HepG2 (cell line): Measurements from ENCODE around the gene MAN2A1. TPM values are rescaled to one million over a fixed set of nuclear protein-coding genes. Genes with fewer than 3 reads are reported as not detected.

Experiments used
- ATAC-seq: fragments of 200-7000 bp; cut with Tn5 transposase; 3 replicates; pipeline ENCODE4 v1.9.1; 2020; ENCODE audit warnings: mild to moderate bottlenecking, moderate library complexity
- BruUV-seq: library from RNA; stranded (reverse); fragments of 400-500 nt; replicated peaks from 2 replicates; lab custom pipeline; 2021; lab: Mats Ljungman, UMichigan
- CTCF ChIA-PET: fragments of 300-600 bp; formaldehyde crosslinking; extraction: SDS; loops from one replicate; lab custom pipeline; 2021; ENCODE audit warnings: low total read pairs, inconsistent platforms, low intra/inter-chr PET ratio; lab: Yijun Ruan, JAX
- POLR2A ChIA-PET: fragments of 350-600 bp; sonication (Branson Sonifier 250); formaldehyde crosslinking; loops from one replicate; lab custom pipeline; 2020; ENCODE audit warnings: antibody characterized with exemption, inconsistent platforms; lab: Yijun Ruan, JAX
- DNase-seq: peaks from one replicate; pipeline ENCODE4 v3.0.0-alpha.2; 2015; ENCODE audit warnings: low spot score
- FAIRE-seq: peaks from 3 replicates; lab custom pipeline; 2011; peaks lifted over from hg19 to GRCh38; lab: Jason Lieb, UNC
- H2AFZ ChIP-seq: one replicate; pipeline ENCODE4 v1.6.1; 2011; ENCODE audit warnings: low read length, inconsistent platforms
- H3K27ac ChIP-seq: fragments of 300-600 bp; 3 replicates; pipeline ENCODE4 v1.8.0; 2011; ENCODE audit warnings: mixed run types, mild to moderate bottlenecking, mixed read lengths, low read length, inconsistent platforms; ENCODE audit not compliant: insufficient read depth; ENCODE audit errors: extremely low read length
- H3K27me3 ChIP-seq, 2 experiments: fragments of 200-600 bp in 1 of 2; 2 replicates in 1 of 2; 3 replicates in 1 of 2; pipeline versions ENCODE4 v1.6.0 to v1.8.0; 2011; ENCODE audit warnings: low read length in 2 of 2, mild to moderate bottlenecking in 2 of 2, moderate library complexity in 2 of 2, inconsistent platforms in 1 of 2; ENCODE audit not compliant: insufficient read depth in 2 of 2, control insufficient read depth in 1 of 2
- H3K36me3 ChIP-seq, 2 experiments: fragments of 200-600 bp in 1 of 2; replicated peaks in 1 of 2; 2 replicates in 1 of 2; 3 replicates in 1 of 2; pipeline versions ENCODE4 v1.5.1 to v1.8.0; 2011; ENCODE audit warnings: low read length in 2 of 2, inconsistent platforms in 1 of 2; ENCODE audit not compliant: insufficient read depth in 2 of 2, control insufficient read depth in 1 of 2
- H3K4me1 ChIP-seq: 2 replicates; pipeline ENCODE4 v1.5.1; 2012; ENCODE audit warnings: low read length, inconsistent platforms; ENCODE audit not compliant: insufficient read depth
- H3K4me2 ChIP-seq: 2 replicates; pipeline ENCODE4 v1.6.0; 2011; ENCODE audit warnings: low read depth, low read length, inconsistent platforms
- H3K4me3 ChIP-seq, 3 experiments: fragments of 200-600 bp in 1 of 3; sonication (generic), shearing (Covaris generic) in 1 of 3; replicated peaks in 1 of 3; 2 replicates each; pipeline ENCODE4 v1.5.1; 2011 to 2016; ENCODE audit warnings: low read length in 3 of 3, inconsistent platforms in 2 of 3, low read depth in 2 of 3, mild to moderate bottlenecking in 2 of 3, control low read depth in 1 of 3, mixed read lengths in 1 of 3; ENCODE audit not compliant: insufficient read depth in 1 of 3
- H3K79me2 ChIP-seq: one replicate; pipeline ENCODE4 v1.6.1; 2011; ENCODE audit warnings: low read length, inconsistent platforms; ENCODE audit not compliant: insufficient read depth
- H3K9ac ChIP-seq: 2 replicates; pipeline ENCODE4 v1.6.0; 2011; ENCODE audit warnings: mild to moderate bottlenecking, low read depth, low read length, inconsistent platforms; ENCODE audit not compliant: insufficient read depth
- H3K9me3 ChIP-seq: 2 replicates; pipeline ENCODE4 v1.5.1; 2012; ENCODE audit warnings: mild to moderate bottlenecking, low read length
- H4K20me1 ChIP-seq: 2 replicates; pipeline ENCODE4 v1.6.0; 2011; ENCODE audit warnings: inconsistent platforms, mild to moderate bottlenecking, low read length, moderate library complexity; ENCODE audit not compliant: insufficient read depth
- CENPX ChIP-seq: sonication (generic); formaldehyde crosslinking; IDR thresholded peaks from 2 replicates; pipeline ENCODE4 v1.9.0; 2021; ENCODE audit warnings: mild to moderate bottlenecking, missing genetic modification reagents, moderate library complexity
- ETV6 ChIP-seq: sonication (generic); formaldehyde crosslinking; conservative IDR thresholded peaks from 2 replicates; pipeline ENCODE4 v1.4.0; 2020; ENCODE audit warnings: missing genetic modification reagents
- GMEB2 ChIP-seq: IDR thresholded peaks from 2 replicates; pipeline ENCODE4 v1.6.1; 2016; ENCODE audit warnings: missing biosample characterization, missing genetic modification reagents, low read depth
- GPBP1L1 ChIP-seq: sonication (generic); formaldehyde crosslinking; IDR thresholded peaks from 2 replicates; pipeline ENCODE4 v1.5.0; 2020; ENCODE audit warnings: mild to moderate bottlenecking, missing genetic modification reagents
- KMT2B ChIP-seq: IDR thresholded peaks from 2 replicates; pipeline ENCODE4 v1.6.1; 2016; ENCODE audit warnings: missing genetic modification reagents, missing compliant biosample characterization
- NCOA2 ChIP-seq: sonication (generic); formaldehyde crosslinking; IDR thresholded peaks from 2 replicates; pipeline ENCODE4 v1.8.0; 2022; ENCODE audit warnings: inconsistent platforms
- TRIM22 ChIP-seq: fragments of 450-650 bp; IDR thresholded peaks from 2 replicates; pipeline ENCODE4 v1.6.1; 2017
- ZBED4 ChIP-seq: sonication (generic); formaldehyde crosslinking; IDR thresholded peaks from 2 replicates; pipeline ENCODE4 v1.4.0; 2020; ENCODE audit warnings: missing genetic modification reagents, borderline replicate concordance
- ZNF253 ChIP-seq: sonication (generic); formaldehyde crosslinking; IDR thresholded peaks from 2 replicates; pipeline ENCODE4 v1.8.0; 2022; ENCODE audit warnings: mild to moderate bottlenecking, missing genetic modification reagents, borderline replicate concordance
- ZNF282 ChIP-seq: fragments of 450-650 bp; IDR thresholded peaks from 2 replicates; pipeline ENCODE4 v1.6.1; 2018; ENCODE audit not compliant: partially characterized antibody
- ZNF296 ChIP-seq: sonication (generic); formaldehyde crosslinking; conservative IDR thresholded peaks from 2 replicates; pipeline ENCODE4 v1.5.0; 2020; ENCODE audit warnings: mild to moderate bottlenecking, missing genetic modification reagents
- ZNF317 ChIP-seq: sonication (generic); formaldehyde crosslinking; IDR thresholded peaks from 2 replicates; pipeline ENCODE4 v1.5.0; 2020; ENCODE audit warnings: mild to moderate bottlenecking, missing genetic modification reagents
- ZNF446 ChIP-seq: sonication (generic); formaldehyde crosslinking; IDR thresholded peaks from 2 replicates; pipeline ENCODE4 v1.5.0; 2020; ENCODE audit warnings: mild to moderate bottlenecking, missing genetic modification reagents
- ZNF746 ChIP-seq: sonication (generic); formaldehyde crosslinking; IDR thresholded peaks from 2 replicates; pipeline ENCODE4 v1.8.0; 2022; ENCODE audit warnings: mild to moderate bottlenecking, missing genetic modification reagents
- ZSCAN31 ChIP-seq: sonication (generic); formaldehyde crosslinking; IDR thresholded peaks from 2 replicates; pipeline ENCODE4 v1.5.0; 2020; ENCODE audit warnings: low read depth, mild to moderate bottlenecking, missing genetic modification reagents
- ZUFSP ChIP-seq: sonication (generic); formaldehyde crosslinking; IDR thresholded peaks from 2 replicates; pipeline ENCODE4 v1.9.0; 2021; ENCODE audit warnings: missing genetic modification reagents, mild to moderate bottlenecking, borderline replicate concordance
- WGBS: methylation state at CpG from one replicate; pipeline ENCODE4 v1.1.6; 2017; ENCODE audit warnings: low lambda C conversion rate; 5-methylcytosine and 5-hydroxymethylcytosine counted together
- in situ Hi-C: cut with HindIII; loops from 2 replicates; pipeline ENCODE4 v1.10.0; 2017; ENCODE audit warnings: low pct_unique_long_range_greater_than_20kb; ENCODE audit not compliant: extremely low pct_ligation_motif_present
- intact Hi-C: fragments of 100-400 bp; cut with micrococcal nuclease; formaldehyde crosslinking; loops from one replicate; pipeline ENCODE4 v1.10.0; 2022; ENCODE audit not compliant: unreplicated experiment
- polyA plus RNA-seq, 8 experiments: library from polyadenylated mRNA; depleted of rRNA in 3 of 8; stranded (reverse) in 7 of 8; unstranded in 1 of 8; fragments of >200 nt; fragmentation: Illumina TruSeq in 4 of 8; extraction: Trizol in 4 of 8; gene quantifications; 2 replicates each; pipeline versions ENCODE4 v1.2.1 to v1.2.3, GENCODE V29; 2011 to 2016; ENCODE audit warnings: low read depth in 4 of 8, missing spikeins in 1 of 8, mixed read lengths in 1 of 8; ENCODE audit not compliant: insufficient read depth in 1 of 8
- total RNA-seq, 5 experiments: library from RNA; depleted of rRNA; stranded (reverse); fragments of >200 nt; fragmentation: Illumina TruSeq; extraction: Trizol; gene quantifications; 2 replicates each; pipeline ENCODE4 v1.2.3, GENCODE V29; 2016; ENCODE audit warnings: low read depth in 1 of 5

MAN2A1 gene
- total and polyA plus RNA-seq, 2 of the 13 experiments (the other 11 are each of a cell fraction or from before 2014, with no cell fraction given): 56.2 to 80.5 TPM

GRCh38 chr5:109678447-109678846, 11.3 kb upstream of the MAN2A1 start:
- DNase-seq (no peak), FAIRE-seq (no peak), ATAC-seq (no peak)
- CTCF ChIA-PET: no interaction called here
- H2AFZ ChIP-seq: no peak overlapping the region
- no peak overlapping the region for H3K9ac ChIP-seq
- no peaks in the 10 kb centered on the region for H3K9me3 ChIP-seq
- POLR2A ChIA-PET: no interaction called here
- H3K27ac ChIP-seq: no peak overlapping the region
- intact Hi-C loops: no loop called here
- in situ Hi-C loops: loop anchor here (25.0 kb wide), 2 partner anchors 659 to 766 kb away; no protein-coding TSS in a partner anchor
- H3K4me1 ChIP-seq: no peaks in the 10 kb centered on the region
- H4K20me1 ChIP-seq: no peaks in the 10 kb centered on the region
- H3K4me3 ChIP-seq: no peak overlapping the region
- BruUV-seq: no TSS peak
- H3K36me3 ChIP-seq: no peaks in the 10 kb centered on the region
- no peak overlapping the region for H3K4me2 ChIP-seq
- 56% methylated on average over 3 of the region's 3 CpGs for WGBS
- peaks cover 0 to 12% of the 10 kb centered on the region in 2 experiments; a peak in 2 of 5 replicates for H3K27me3 ChIP-seq
- no peaks in the 10 kb centered on the region for H3K79me2 ChIP-seq
- TF ChIP-seq ZNF317 (CRISPR knock-in tag): no peak
- TF ChIP-seq GPBP1L1 (CRISPR knock-in tag): no peak
- no peak for TF ChIP-seq CENPX (CRISPR knock-in tag)
- TF ChIP-seq ZSCAN31: no peak
- no peak for TF ChIP-seq ZNF296 (CRISPR knock-in tag)
- no peak for TF ChIP-seq GMEB2 (CRISPR knock-in tag)
- no peak for TF ChIP-seq ZNF746 (CRISPR knock-in tag)
- TF ChIP-seq ZNF253 (CRISPR knock-in tag): no peak
- TF ChIP-seq ZBED4 (CRISPR knock-in tag): no peak
- no peak for TF ChIP-seq ZNF282
- TF ChIP-seq ZUFSP (CRISPR knock-in tag): no peak
- TF ChIP-seq NCOA2 (CRISPR knock-in tag): no peak
- TF ChIP-seq KMT2B (CRISPR knock-in tag): no peak
- TF ChIP-seq ZNF446: no peak
- no peak for TF ChIP-seq TRIM22
- no peak for TF ChIP-seq ETV6 (CRISPR knock-in tag)
